ENCODE data around the gene CEP95. TPM values are rescaled to one million over a fixed set of nuclear protein-coding genes. Genes with fewer than 3 reads are reported as not detected.

Gene CEP95
- total and polyA plus RNA-seq, 10 of the 15 experiments (the other 5 are each of a cell fraction or from before 2014, with no cell fraction given), result 17.7 to 54.9 (median 29.6) TPM

DNA sequence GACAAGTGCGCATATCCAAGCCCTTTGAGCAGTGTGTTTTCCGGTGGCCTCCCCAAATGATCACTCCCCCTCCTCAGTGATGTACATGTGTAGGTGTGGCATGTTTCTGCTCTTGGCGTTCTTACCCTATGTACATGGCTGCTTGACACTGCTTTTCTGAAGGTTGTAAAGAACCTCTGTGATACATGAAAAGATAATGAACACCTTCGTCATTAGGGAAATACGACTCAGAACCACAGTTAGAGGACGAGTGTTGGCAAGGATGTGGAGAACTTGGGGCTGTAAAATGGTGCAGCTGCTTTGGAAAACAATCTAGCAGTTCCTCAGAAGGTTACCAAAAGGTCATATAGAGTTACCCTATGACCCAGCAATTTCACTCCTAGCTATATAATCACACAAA, 28.6 kb downstream of the CEP95 start:
- H3K27ac ChIP-seq (ENCODE audit: control insufficient read depth, insufficient read depth), result no peak overlapping the region
- no peaks in the 10 kb centered on the region for H3K9me3 ChIP-seq (replicated peaks; ENCODE audit: control insufficient read depth, insufficient read depth, low read length)
- 86% methylated on average over 6 of the region's 6 CpGs for WGBS (ENCODE audit: insufficient coverage, insufficient replicate concordance, low lambda C conversion rate, missing lambda C conversion rate)
- intact Hi-C loops (cut with micrococcal nuclease; ENCODE audit: unreplicated experiment), result no loop called here
- H2AFZ ChIP-seq (ENCODE audit: control insufficient read depth, low read depth, low read length), result no peak overlapping the region
- no peaks in the 10 kb centered on the region for H4K20me1 ChIP-seq (ENCODE audit: control insufficient read depth, insufficient read depth)
- H3K4me1 ChIP-seq (ENCODE audit: control insufficient read depth, insufficient read depth, low read length), result no peaks in the 10 kb centered on the region
- BruUV-seq (replicated peaks), result no TSS peak
- FAIRE-seq (no peak), ATAC-seq (no peak), DNase-seq (ENCODE audit: low read depth, low spot score) (no peak)
- TF ChIP-seq PKNOX1 (IDR thresholded peaks at IDR 0.05) (no peak), EGR1 (IDR thresholded peaks at IDR 0.05; ENCODE audit: borderline replicate concordance in 1 of 2, low read depth in 2 of 2, low read length in 2 of 2) (no peak), SUZ12 (IDR thresholded peaks at IDR 0.05; ENCODE audit: unreplicated experiment) (no peak), RB1 (IDR thresholded peaks at IDR 0.05; ENCODE audit: borderline replicate concordance) (no peak), MAX (IDR thresholded peaks at IDR 0.05; ENCODE audit: low read depth, low read length) (no peak)
- TF ChIP-seq, protein P1, sequence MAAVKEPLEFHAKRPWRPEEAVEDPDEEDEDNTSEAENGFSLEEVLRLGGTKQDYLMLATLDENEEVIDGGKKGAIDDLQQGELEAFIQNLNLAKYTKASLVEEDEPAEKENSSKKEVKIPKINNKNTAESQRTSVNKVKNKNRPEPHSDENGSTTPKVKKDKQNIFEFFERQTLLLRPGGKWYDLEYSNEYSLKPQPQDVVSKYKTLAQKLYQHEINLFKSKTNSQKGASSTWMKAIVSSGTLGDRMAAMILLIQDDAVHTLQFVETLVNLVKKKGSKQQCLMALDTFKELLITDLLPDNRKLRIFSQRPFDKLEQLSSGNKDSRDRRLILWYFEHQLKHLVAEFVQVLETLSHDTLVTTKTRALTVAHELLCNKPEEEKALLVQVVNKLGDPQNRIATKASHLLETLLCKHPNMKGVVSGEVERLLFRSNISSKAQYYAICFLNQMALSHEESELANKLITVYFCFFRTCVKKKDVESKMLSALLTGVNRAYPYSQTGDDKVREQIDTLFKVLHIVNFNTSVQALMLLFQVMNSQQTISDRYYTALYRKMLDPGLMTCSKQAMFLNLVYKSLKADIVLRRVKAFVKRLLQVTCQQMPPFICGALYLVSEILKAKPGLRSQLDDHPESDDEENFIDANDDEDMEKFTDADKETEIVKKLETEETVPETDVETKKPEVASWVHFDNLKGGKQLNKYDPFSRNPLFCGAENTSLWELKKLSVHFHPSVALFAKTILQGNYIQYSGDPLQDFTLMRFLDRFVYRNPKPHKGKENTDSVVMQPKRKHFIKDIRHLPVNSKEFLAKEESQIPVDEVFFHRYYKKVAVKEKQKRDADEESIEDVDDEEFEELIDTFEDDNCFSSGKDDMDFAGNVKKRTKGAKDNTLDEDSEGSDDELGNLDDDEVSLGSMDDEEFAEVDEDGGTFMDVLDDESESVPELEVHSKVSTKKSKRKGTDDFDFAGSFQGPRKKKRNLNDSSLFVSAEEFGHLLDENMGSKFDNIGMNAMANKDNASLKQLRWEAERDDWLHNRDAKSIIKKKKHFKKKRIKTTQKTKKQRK (IDR thresholded peaks at IDR 0.05; ENCODE audit: low read depth, low read length), result no peak
- in situ Hi-C loops (cut with MboI), result no loop called here
- no peak overlapping the region for H3K9ac ChIP-seq (ENCODE audit: control insufficient read depth, insufficient read depth, low read length)
- no peak overlapping the region for H3K4me3 ChIP-seq
- peaks cover 12 to 43% of the 10 kb centered on the region in 2 experiments for H3K36me3 ChIP-seq (ENCODE audit: control insufficient read depth in 2 of 2, insufficient read depth in 2 of 2, low read length in 1 of 2)
- H3K79me2 ChIP-seq (ENCODE audit: control insufficient read depth, insufficient read depth, low read length), result no peaks in the 10 kb centered on the region
- CTCF ChIA-PET, result interaction anchor here (0.6 to 2.2 kb wide), 3 partner anchors 20 to 222 kb away, joined by 3 to 5 read pairs (median 3); no protein-coding TSS in a partner anchor
- no peak overlapping the region for H3K4me2 ChIP-seq (ENCODE audit: control insufficient read depth, insufficient read depth)
- POLR2A ChIA-PET, result no interaction called here
- RAD21 ChIA-PET (ENCODE audit: unreplicated experiment), result no interaction called here
- no peaks in the 10 kb centered on the region for H3K27me3 ChIP-seq (replicated peaks in 1 of 2; ENCODE audit: control insufficient read depth in 2 of 2, insufficient read depth in 2 of 2, low read length in 1 of 2)
- SMC1A ChIA-PET (ENCODE audit: uncharacterized antibody, unreplicated experiment), result interaction anchor here (0.8 to 1.0 kb wide), 2 partner anchors 10 to 114 kb away, joined by 3 to 4 read pairs; no protein-coding TSS in a partner anchor

Data from GM12878 (cell line).